ENCODE measurements around the gene MEX3A. TPM values are rescaled to one million over a fixed set of nuclear protein-coding genes. Genes with fewer than 3 reads are reported as not detected.
A peak's percentile ranks its signal among the peaks of the same experiment; 100 is the strongest.

MEX3A gene
- total RNA-seq, 1 donor from 2014 or later: 1.3 TPM

DNA sequence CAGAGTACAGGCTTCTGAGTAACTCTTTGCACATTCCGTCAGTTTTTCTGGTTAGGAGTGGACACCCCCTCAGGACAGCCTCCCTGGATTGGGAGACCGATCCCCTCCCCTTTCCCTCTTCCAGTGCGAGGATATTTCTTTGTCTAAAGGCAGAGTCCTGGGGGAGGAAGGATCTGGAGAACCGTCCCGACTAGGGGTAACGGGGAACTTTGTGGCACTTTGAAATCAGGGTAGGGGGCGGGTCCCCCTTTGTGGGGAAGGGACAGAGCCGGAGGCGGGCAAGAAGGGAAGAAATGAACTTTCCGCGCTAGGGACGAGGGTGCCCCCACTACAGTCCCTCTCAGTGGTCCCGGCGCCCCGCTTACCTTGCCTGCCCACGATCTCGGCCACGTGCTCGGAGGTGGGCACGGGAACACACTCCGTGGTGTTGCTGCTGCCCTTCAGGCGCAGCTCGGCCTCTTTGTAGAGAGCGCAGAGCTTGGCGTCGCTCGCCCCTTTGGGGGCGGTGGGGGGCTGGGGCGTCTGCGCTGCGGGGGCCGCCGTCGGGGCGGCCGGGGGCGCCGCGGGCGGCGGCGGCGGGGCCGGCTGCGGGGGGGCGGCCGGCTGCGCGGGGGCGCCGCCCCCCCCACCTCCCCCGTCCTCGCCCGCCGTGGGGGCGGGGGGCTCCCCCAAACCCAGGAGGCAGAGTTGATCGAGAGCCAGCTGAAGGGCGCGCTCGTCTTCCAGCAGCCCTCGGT lies 917 bp downstream of the MEX3A start:
- intact Hi-C loops (cut with DNase I): loop anchor here (5.0 kb wide), 1 partner anchor 131 kb away; the partner anchor contains the start of gene PMF1
- TF ChIP-seq CTCF (IDR thresholded peaks at IDR 0.05): no peak
- no peaks in the 10 kb centered on the region for H3K36me3 ChIP-seq
- peaks cover 4 to 14% of the 10 kb centered on the region in 2 donors for H3K4me1 ChIP-seq
- DNase-seq (ENCODE audit: low spot score in 2 of 2): no peak
- peak overlapping the region; percentile 93 to 94 for H3K4me3 ChIP-seq
- no peaks in the 10 kb centered on the region for H3K27me3 ChIP-seq
- no peaks in the 10 kb centered on the region for H3K9me3 ChIP-seq
- H3K27ac ChIP-seq: no peak overlapping the region

GRCh38 chr1:156080863-156081179 lies 1.4 kb downstream of the MEX3A start:
- Histone ChIP-seq H3K36me3 (no peaks in the 10 kb centered on the region), H3K27me3 (no peaks in the 10 kb centered on the region), H3K9me3 (no peaks in the 10 kb centered on the region), H3K4me1 (peaks cover 4 to 14% of the 10 kb centered on the region in 2 donors), H3K27ac (no peak overlapping the region), H3K4me3 (no peak overlapping the region)
- no peak for TF ChIP-seq CTCF (IDR thresholded peaks at IDR 0.05)
- intact Hi-C loops (cut with DNase I): loop anchor here (5.0 kb wide), 1 partner anchor 131 kb away; the partner anchor contains the start of gene PMF1
- no peak for DNase-seq (ENCODE audit: low spot score in 2 of 2)

DNA sequence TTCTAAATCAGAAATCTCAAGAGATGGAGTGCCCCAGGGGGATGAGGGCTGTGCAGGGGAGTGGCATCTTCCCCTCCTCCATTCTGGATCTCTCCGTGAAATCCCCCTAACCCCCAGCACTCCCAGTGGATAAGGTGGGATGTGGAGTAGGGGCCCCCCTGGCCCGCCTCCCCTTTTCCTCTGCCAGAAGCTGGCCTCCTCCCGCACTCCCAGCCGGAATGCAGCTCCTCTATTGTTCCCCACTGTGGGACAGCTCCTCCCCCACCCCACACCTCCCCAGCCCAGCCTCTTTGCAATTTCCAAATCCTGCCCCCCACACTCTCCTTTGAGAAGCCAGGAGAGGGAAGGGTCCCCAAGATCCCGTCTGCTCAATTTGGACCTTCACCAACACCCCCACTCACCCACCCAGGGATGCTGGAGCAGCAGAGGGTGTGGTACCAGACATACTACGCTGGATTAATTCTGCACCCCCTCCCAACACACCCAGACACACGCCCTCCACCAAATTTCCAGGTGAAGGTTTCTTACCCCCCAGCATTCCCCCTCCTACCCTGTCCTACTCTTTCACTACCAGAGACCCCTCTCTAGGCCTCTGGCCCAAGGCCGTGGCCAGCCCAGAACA lies 1.9 kb downstream of the MEX3A start:
- no peaks in the 10 kb centered on the region for H3K36me3 ChIP-seq
- no peak overlapping the region for H3K4me3 ChIP-seq
- no peak for DNase-seq (ENCODE audit: low spot score in 2 of 2)
- intact Hi-C loops (cut with DNase I): loop anchor here (5.0 kb wide), 1 partner anchor 132 kb away; the partner anchor contains the start of gene PMF1
- H3K27ac ChIP-seq: no peak overlapping the region
- no peaks in the 10 kb centered on the region for H3K9me3 ChIP-seq
- no peak for TF ChIP-seq CTCF (IDR thresholded peaks at IDR 0.05)
- peaks cover 4 to 14% of the 10 kb centered on the region in 2 donors for H3K4me1 ChIP-seq
- H3K27me3 ChIP-seq: no peaks in the 10 kb centered on the region

DNA sequence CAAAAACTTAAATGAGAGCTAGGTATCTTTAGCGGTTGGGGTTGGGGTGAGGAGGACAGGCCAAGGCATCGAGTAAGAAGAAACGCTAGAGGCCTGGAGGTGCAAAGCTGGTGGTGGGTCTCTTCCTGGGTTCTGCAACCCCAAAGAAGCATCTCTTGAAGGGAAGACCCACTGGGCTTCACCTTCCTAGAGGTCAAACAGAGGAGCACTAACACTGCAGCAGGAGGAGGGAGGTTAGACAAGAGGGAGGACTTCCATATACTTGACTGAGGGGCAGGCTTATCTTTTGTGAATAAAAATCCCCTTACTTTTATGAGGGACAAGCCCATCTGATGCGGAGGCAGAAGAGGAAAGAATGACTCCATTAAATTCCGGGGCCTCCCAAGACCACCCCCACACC lies 2.5 kb downstream of the MEX3A start:
- intact Hi-C loops (cut with DNase I): loop anchor here (5.0 kb wide), 1 partner anchor 133 kb away; the partner anchor contains the start of gene PMF1
- TF ChIP-seq CTCF (IDR thresholded peaks at IDR 0.05): no peak

GRCh38 chr1:156078728-156079127 lies 3.5 kb downstream of the MEX3A start:
- Histone ChIP-seq H3K9me3 (no peaks in the 10 kb centered on the region), H3K27ac (no peak overlapping the region), H3K36me3 (no peaks in the 10 kb centered on the region), H3K27me3 (no peaks in the 10 kb centered on the region), H3K4me3 (no peak overlapping the region), H3K4me1 (peaks cover 4 to 14% of the 10 kb centered on the region in 2 donors)
- TF ChIP-seq CTCF (IDR thresholded peaks at IDR 0.05): no peak
- intact Hi-C loops (cut with DNase I): no loop called here
- DNase-seq (ENCODE audit: low spot score in 2 of 2): no peak

More for the DNA sequence above, 2.5 kb downstream of the MEX3A start:
- Histone ChIP-seq H3K4me1 (peaks cover 4 to 14% of the 10 kb centered on the region in 2 donors), H3K27me3 (no peaks in the 10 kb centered on the region), H3K27ac (no peak overlapping the region), H3K36me3 (no peaks in the 10 kb centered on the region), H3K9me3 (no peaks in the 10 kb centered on the region), H3K4me3 (no peak overlapping the region)
- no peak for DNase-seq (ENCODE audit: low spot score in 2 of 2)

Data from ascending aorta (tissue), 2 donors.